NCI-H1436 (cell line): ENCODE measurements around the gene FAM114A2.
"Not testable (repeated sequence)": the region's sequence is repeated elsewhere in the genome, so short reads cannot be mapped to it uniquely, and the experiment has no call there.

Experiments
- DNase-seq: peaks from one replicate; lab custom pipeline; 2025; lab: John Stamatoyannopoulos, UW

FAM114A2 gene

GRCh38 chr5:154047324-154047723 lies 8.6 kb upstream of the FAM114A2 start:
- DNase-seq = no peak

GRCh38 chr5:154046486-154046885 lies 7.8 kb upstream of the FAM114A2 start:
- no peak for DNase-seq

GRCh38 chr5:154044581-154044980 lies 5.9 kb upstream of the FAM114A2 start:
- no peak for DNase-seq

GRCh38 chr5:154044099-154044498 lies 5.4 kb upstream of the FAM114A2 start:
- DNase-seq = no peak

- DNase-seq = no peak
Measured at GRCh38 chr5:154042766-154043165, 4.1 kb upstream of the FAM114A2 start.

GRCh38 chr5:154039458-154039829 lies 734 bp upstream of the FAM114A2 start:
- no peak for DNase-seq

GRCh38 chr5:154038261-154038706 lies 426 bp downstream of the FAM114A2 start:
- DNase-seq = no peak

- no peak for DNase-seq
Measured at GRCh38 chr5:154034944-154035343, 3.8 kb downstream of the FAM114A2 start.

- DNase-seq = no peak
Measured at GRCh38 chr5:154031937-154032489, 6.7 kb downstream of the FAM114A2 start.

GRCh38 chr5:154025951-154026350 lies 12.8 kb downstream of the FAM114A2 start:
- no peak for DNase-seq

GRCh38 chr5:154018919-154019318 lies 19.8 kb downstream of the FAM114A2 start:
- not testable (repeated sequence) for DNase-seq

- no peak for DNase-seq
Measured at GRCh38 chr5:154015071-154015693, 23.5 kb downstream of the FAM114A2 start.

GRCh38 chr5:154010660-154011059 lies 28.1 kb downstream of the FAM114A2 start:
- no peak for DNase-seq

GRCh38 chr5:154005648-154006047 lies 33.1 kb downstream of the FAM114A2 start:
- DNase-seq = no peak

- no peak for DNase-seq
Measured at GRCh38 chr5:154002511-154003020, 36.1 kb downstream of the FAM114A2 start.

GRCh38 chr5:154002093-154002492 lies 36.6 kb downstream of the FAM114A2 start:
- no peak for DNase-seq

GRCh38 chr5:154000703-154001102 lies 38.0 kb downstream of the FAM114A2 start:
- DNase-seq = no peak

- no peak for DNase-seq
Measured at GRCh38 chr5:153999995-154000394, 38.7 kb downstream of the FAM114A2 start.

- DNase-seq = no peak
Measured at GRCh38 chr5:153998768-153999167, 39.9 kb downstream of the FAM114A2 start.

- DNase-seq = no peak
Measured at GRCh38 chr5:153998010-153998409, 40.7 kb downstream of the FAM114A2 start.

- no peak for DNase-seq
Measured at GRCh38 chr5:153991168-153991567, 47.5 kb downstream of the FAM114A2 start.

- no peak for DNase-seq
Measured at GRCh38 chr5:153988510-153988909, 50.2 kb downstream of the FAM114A2 start.

GRCh38 chr5:153987301-153987700 lies 51.4 kb downstream of the FAM114A2 start:
- DNase-seq = no peak

- DNase-seq = no peak
Measured at GRCh38 chr5:153985498-153985897, 53.2 kb downstream of the FAM114A2 start.
